Skin of body (tissue), 3 donors: ENCODE results near the gene BCAP29. TPM values are rescaled to one million over a fixed set of nuclear protein-coding genes. Genes with fewer than 3 reads are reported as not detected.

Experiments
- DNase-seq: peaks from one replicate; lab custom pipeline; 2025; lab: John Stamatoyannopoulos, UW
- small RNA-seq: library from RNA; depleted of rRNA; stranded (forward); fragments of <200 nt; gene quantifications from one replicate; pipeline ENCODE3, GENCODE V24; 2014; ENCODE audit warnings: low replicate concordance
- total RNA-seq: library from RNA; depleted of rRNA; stranded (reverse); fragments of >200 nt; gene quantifications from one replicate; pipeline ENCODE4 v1.2.3, GENCODE V29; 2014

Gene BCAP29
- total RNA-seq, 1 donor from 2014 or later: 43.4 TPM

DNA sequence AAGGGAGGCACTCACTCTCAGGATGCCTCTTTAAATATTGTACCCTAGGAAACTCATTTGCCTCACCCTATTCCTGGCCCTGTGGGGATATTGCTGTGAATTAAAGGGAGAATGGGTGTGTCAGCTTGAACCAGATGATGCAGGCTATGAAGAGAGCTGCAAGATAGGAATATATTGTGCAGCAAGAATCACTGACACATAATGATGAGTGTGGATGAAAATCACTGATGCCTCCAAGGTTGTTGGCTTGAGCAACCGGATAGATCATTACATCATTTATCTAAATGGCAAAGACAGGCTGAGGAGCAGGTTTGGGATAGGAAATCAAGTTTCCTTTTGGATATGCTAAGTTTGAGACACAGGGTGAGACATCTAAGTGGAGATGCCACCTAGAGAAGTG lies 86.7 kb downstream of the BCAP29 start:
- no peak for DNase-seq

DNA sequence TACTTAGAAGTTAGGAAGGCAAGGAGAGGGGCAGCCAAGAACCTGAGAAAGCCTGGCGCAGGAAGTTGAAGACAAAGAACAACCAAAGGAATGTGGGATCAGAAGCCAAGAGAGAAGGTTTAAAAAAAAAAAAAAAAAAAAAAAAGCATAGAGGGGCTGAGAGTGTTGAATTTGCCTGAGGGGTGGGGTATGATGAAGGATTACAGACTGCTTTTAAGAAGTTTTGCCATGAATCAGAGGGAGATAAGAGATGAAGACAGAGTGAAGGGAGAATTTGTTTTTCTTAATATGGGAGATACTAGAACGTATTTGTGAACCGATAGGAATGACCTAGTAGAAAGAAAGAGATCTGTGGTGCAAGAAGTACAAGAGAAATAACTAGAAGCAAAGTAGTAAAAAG lies 87.3 kb downstream of the BCAP29 start:
- no peak for DNase-seq

DNA sequence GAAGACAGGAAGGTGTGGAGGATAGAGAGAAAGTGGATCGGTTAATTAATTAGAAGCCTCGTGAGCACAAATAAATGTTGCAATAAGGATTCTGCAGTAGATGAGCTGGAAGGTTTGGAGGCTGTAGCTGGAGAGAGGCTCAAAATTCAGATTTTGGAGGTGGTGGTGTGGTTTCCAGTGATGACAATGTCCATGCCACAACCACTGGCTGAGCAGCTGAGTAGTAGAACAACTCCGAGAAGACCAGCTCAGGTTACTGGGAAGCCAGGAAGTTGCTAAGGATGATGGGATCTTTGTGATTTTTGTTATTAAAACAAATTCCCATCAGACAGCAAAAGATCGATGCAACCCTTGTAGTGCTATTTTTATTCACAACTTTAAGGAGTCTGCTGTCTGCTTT lies 88.2 kb downstream of the BCAP29 start:
- no peak for DNase-seq

Small RNA genes within 50 kb of the gene (small RNA-seq; reads per million reads assigned to genes)
- gene BANF1P5: not detected
- not detected for gene RF01233

Other genes with a start within 250 kb of the BCAP29 start
- 0.20 TPM for gene GPR22, start 110.2 kb upstream of the BCAP29 start, total RNA-seq
- 47.8 TPM for gene COG5, start 16.3 kb upstream of the BCAP29 start, total RNA-seq
- 7.4 TPM for gene DUS4L, start 16.3 kb upstream of the BCAP29 start, total RNA-seq
- 1.1 TPM for gene SLC26A4, start 80.6 kb downstream of the BCAP29 start, total RNA-seq
- gene CBLL1, start 163.9 kb downstream of the BCAP29 start, total RNA-seq: 16.0 TPM
- gene SLC26A3, start 223.0 kb downstream of the BCAP29 start, total RNA-seq: not detected